ENCODE measurements around the gene MYCL. TPM values are rescaled to one million over a fixed set of nuclear protein-coding genes. Genes with fewer than 3 reads are reported as not detected.

MYCL gene
- total and polyA plus RNA-seq, 2 experiments from 2014 or later: 5.5 to 11.1 TPM

DNA sequence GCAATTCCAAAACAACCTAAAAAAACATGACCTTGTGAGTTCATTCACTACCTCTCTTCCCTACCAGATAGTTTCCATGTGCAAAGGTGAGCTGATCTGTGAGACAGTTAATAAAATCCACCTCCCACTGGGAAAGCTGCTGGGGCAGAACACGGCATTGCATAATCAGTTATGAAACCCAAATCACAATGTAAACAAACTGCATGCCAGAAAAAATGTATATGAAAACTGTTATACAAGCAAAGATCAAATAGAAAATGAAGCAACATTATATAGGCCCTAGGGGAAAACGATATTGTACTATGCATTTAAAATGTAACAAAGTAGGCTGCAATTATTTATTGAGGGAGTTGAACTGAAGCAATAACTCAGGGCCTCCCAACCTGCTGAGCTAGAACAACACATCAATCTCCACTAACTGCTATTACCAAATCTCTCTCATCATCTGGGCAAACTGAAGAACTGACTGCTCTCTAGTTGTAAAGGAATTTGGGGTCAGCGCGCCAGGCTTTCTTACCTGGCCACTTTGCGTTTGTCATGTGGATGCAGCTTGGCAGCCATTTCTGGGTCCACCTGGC, 49.4 kb downstream of the MYCL start:
- no peaks in the 10 kb centered on the region for H3K9me3 ChIP-seq (ENCODE audit: low read depth)
- DNase-seq (ENCODE audit: low read depth in 1 of 2, low spot score in 1 of 2): peak in 1 of 2 donors; percentile 12
- H3K27me3 ChIP-seq: no peaks in the 10 kb centered on the region
- H3K4me1 ChIP-seq (ENCODE audit: low read depth): no peaks in the 10 kb centered on the region
- TF ChIP-seq, protein P1, sequence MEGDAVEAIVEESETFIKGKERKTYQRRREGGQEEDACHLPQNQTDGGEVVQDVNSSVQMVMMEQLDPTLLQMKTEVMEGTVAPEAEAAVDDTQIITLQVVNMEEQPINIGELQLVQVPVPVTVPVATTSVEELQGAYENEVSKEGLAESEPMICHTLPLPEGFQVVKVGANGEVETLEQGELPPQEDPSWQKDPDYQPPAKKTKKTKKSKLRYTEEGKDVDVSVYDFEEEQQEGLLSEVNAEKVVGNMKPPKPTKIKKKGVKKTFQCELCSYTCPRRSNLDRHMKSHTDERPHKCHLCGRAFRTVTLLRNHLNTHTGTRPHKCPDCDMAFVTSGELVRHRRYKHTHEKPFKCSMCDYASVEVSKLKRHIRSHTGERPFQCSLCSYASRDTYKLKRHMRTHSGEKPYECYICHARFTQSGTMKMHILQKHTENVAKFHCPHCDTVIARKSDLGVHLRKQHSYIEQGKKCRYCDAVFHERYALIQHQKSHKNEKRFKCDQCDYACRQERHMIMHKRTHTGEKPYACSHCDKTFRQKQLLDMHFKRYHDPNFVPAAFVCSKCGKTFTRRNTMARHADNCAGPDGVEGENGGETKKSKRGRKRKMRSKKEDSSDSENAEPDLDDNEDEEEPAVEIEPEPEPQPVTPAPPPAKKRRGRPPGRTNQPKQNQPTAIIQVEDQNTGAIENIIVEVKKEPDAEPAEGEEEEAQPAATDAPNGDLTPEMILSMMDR (IDR thresholded peaks at IDR 0.05; ENCODE audit: low read depth, low read length): no peak
- H3K27ac ChIP-seq: no peak overlapping the region
- no peak overlapping the region for H3K4me3 ChIP-seq
- peaks cover 30% of the 10 kb centered on the region for H3K36me3 ChIP-seq

DNA sequence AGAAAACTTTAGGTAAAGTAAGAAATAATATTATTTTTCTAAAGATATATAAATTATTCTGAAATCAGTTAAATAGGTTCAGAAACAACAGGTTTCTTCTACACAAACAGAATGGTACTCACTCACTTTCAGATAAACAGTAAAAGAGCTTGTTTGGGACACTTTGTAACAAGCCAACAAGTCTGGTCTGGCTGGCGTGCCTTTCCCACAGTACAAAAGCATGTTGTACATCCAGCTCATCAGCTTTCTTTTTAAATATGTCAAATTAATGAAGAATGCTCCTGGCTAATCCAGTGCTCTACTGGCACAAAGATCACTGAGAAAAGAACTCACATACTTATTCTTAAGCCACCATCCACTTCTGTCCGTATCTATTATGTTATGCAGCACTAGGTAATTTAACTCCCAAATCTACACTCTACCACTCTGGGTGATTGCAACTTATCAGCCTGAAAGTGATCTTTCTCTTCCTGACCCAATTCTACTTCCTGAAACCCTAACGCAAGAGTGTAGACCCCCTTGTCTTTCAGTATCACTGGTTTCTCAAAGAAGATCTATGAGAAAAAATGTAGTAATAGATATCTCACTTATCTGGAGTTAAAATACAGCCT, 51.0 kb downstream of the MYCL start:
- H3K27ac ChIP-seq: no peak overlapping the region
- no peak for DNase-seq (ENCODE audit: low read depth in 1 of 2, low spot score in 1 of 2)
- H3K9me3 ChIP-seq (ENCODE audit: low read depth): no peaks in the 10 kb centered on the region
- no peaks in the 10 kb centered on the region for H3K27me3 ChIP-seq
- no peak overlapping the region for H3K4me3 ChIP-seq
- H3K36me3 ChIP-seq: peaks cover 25% of the 10 kb centered on the region
- TF ChIP-seq, protein P1 (IDR thresholded peaks at IDR 0.05; ENCODE audit: low read depth, low read length): no peak
- peaks cover 7% of the 10 kb centered on the region for H3K4me1 ChIP-seq (ENCODE audit: low read depth)

DNA sequence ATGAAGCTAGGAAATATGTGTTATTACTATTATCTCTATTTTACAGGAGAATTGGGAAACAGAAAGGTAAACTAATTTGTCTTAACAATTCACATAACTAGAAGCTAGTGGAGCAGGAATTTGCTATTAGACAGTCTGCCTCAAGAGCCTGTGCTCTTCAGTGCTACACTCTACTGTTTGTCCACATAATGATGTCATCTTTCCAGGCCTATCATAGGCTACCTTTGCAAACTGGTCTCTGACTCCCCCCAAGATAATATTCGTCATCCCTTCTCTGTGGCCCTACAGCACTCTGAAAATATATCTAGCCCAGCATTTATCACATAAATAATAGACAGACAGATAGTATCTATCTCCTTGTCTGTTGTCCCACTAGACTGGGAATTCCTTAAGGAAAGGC, 52.5 kb downstream of the MYCL start:
- Histone ChIP-seq H3K27me3 (no peaks in the 10 kb centered on the region), H3K4me3 (no peak overlapping the region), H3K4me1 (ENCODE audit: low read depth) (peaks cover 12% of the 10 kb centered on the region), H3K36me3 (peaks cover 23% of the 10 kb centered on the region), H3K27ac (no peak overlapping the region), H3K9me3 (ENCODE audit: low read depth) (no peaks in the 10 kb centered on the region)
- TF ChIP-seq, protein P1 (IDR thresholded peaks at IDR 0.05; ENCODE audit: low read depth, low read length): no peak
- no peak for DNase-seq (ENCODE audit: low read depth in 1 of 2, low spot score in 1 of 2)

DNA sequence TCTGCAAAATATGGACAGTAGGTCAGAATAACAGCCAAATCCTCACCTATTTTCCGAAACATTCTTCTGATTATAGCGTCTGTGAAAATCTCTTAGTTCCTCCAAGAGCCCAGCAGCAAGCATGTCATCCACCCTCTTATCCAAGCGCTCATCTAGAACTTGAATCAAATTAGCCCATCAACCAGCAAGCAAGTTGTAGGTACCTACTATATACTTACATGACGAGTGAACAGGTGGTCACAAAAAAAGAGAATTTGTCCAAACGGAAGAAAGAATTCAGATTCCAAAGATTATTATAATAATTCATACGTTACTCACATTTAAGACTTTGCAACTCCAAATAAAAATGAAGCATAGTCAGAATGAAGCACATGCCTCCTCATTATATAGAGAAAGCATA, 53.8 kb downstream of the MYCL start:
- no peak overlapping the region for H3K27ac ChIP-seq
- TF ChIP-seq, protein P1 (IDR thresholded peaks at IDR 0.05; ENCODE audit: low read depth, low read length): no peak
- peaks cover 12% of the 10 kb centered on the region for H3K4me1 ChIP-seq (ENCODE audit: low read depth)
- no peak for DNase-seq (ENCODE audit: low read depth in 1 of 2, low spot score in 1 of 2)
- no peaks in the 10 kb centered on the region for H3K9me3 ChIP-seq (ENCODE audit: low read depth)
- no peak overlapping the region for H3K4me3 ChIP-seq
- H3K36me3 ChIP-seq: peaks cover 31% of the 10 kb centered on the region
- H3K27me3 ChIP-seq: no peaks in the 10 kb centered on the region

DNA sequence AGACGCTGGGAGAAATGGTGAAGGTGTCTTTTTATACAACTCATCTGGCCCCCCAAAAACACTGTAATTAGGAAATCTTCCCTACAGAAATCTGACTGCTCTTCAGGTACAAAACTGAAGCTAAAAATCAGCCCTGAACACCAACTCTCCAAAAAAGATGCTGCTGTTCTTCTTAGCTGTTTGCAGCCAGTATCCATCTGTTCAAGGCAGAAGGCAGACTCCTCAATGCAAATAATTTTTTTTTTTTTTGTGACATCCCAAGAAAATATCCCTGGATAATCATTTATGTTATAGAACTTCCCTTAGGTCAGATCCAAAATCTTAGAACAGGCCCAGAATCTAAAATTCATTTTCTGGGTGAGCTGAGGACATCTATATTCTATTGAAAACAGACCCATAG, 54.9 kb downstream of the MYCL start:
- TF ChIP-seq, protein P1 (IDR thresholded peaks at IDR 0.05; ENCODE audit: low read depth, low read length): no peak
- H3K36me3 ChIP-seq: peaks cover 41% of the 10 kb centered on the region
- H3K9me3 ChIP-seq (ENCODE audit: low read depth): no peaks in the 10 kb centered on the region
- H3K4me1 ChIP-seq (ENCODE audit: low read depth): peaks cover 12% of the 10 kb centered on the region
- no peak overlapping the region for H3K27ac ChIP-seq
- DNase-seq (ENCODE audit: low read depth in 1 of 2, low spot score in 1 of 2): no peak
- no peak overlapping the region for H3K4me3 ChIP-seq
- no peaks in the 10 kb centered on the region for H3K27me3 ChIP-seq

Measured in cardiac muscle cell (in vitro differentiated cells and primary cell).